Loucy (cell line): ENCODE results near the gene PAM.

Source experiments
- EZH2phosphoT487 ChIP-seq: fragments of 200-600 bp; IDR thresholded peaks from 2 replicates; pipeline ENCODE4 v1.6.1; 2018; ENCODE audit warnings: antibody characterized with exemption, mild to moderate bottlenecking, moderate library complexity, borderline replicate concordance
- TF ChIP-seq, protein P1 (sequence below): fragments of 200-600 bp; sonication (generic); conservative IDR thresholded peaks from 2 replicates; pipeline ENCODE4 v1.5.1; 2014; ENCODE audit warnings: mild to moderate bottlenecking, antibody characterized with exemption, low read length

GRCh38 chr5:103041071-103041676 lies 286.1 kb downstream of the PAM start:
- TF ChIP-seq, protein P1, sequence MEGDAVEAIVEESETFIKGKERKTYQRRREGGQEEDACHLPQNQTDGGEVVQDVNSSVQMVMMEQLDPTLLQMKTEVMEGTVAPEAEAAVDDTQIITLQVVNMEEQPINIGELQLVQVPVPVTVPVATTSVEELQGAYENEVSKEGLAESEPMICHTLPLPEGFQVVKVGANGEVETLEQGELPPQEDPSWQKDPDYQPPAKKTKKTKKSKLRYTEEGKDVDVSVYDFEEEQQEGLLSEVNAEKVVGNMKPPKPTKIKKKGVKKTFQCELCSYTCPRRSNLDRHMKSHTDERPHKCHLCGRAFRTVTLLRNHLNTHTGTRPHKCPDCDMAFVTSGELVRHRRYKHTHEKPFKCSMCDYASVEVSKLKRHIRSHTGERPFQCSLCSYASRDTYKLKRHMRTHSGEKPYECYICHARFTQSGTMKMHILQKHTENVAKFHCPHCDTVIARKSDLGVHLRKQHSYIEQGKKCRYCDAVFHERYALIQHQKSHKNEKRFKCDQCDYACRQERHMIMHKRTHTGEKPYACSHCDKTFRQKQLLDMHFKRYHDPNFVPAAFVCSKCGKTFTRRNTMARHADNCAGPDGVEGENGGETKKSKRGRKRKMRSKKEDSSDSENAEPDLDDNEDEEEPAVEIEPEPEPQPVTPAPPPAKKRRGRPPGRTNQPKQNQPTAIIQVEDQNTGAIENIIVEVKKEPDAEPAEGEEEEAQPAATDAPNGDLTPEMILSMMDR = peak; percentile 51
- no peak for TF ChIP-seq EZH2phosphoT487
